ENCODE measurements around the gene ABLIM1. TPM values are rescaled to one million over a fixed set of nuclear protein-coding genes. Genes with fewer than 3 reads are reported as not detected.

ABLIM1 gene
- total RNA-seq, 1 donor from 2014 or later, result 39.8 TPM

DNA sequence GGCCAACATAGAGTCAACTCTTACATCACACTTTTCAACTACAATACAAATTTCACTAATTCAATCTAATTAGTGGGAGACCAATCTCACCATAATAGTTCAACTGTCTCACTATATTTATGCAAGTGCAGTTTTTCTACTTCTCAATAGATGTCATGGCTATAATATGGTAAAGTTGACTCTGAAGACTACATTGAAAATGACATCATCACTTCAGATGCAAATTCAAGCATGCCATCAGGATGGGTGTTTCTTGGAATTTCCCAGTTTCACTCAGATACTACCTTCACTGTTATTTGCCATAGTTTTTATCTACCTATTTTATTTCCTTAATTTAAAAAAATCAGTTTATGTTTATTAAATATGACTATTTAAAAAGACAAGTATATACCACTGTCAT, 67.1 kb downstream of the ABLIM1 start:
- no peaks in the 10 kb centered on the region for H3K27me3 ChIP-seq
- H3K36me3 ChIP-seq, result no peaks in the 10 kb centered on the region
- H3F3A ChIP-seq (ENCODE audit: low read depth), result no peaks in the 10 kb centered on the region
- no peak for DNase-seq (ENCODE audit: low spot score)
- H3K4me2 ChIP-seq, result no peak overlapping the region
- H3K9ac ChIP-seq, result no peak overlapping the region
- Mint-ChIP-seq H3K36me3 (no peaks in the 10 kb centered on the region), H3K27me3 (ENCODE audit: insufficient read depth, low read depth) (no peaks in the 10 kb centered on the region), H3K4me3 (no peak overlapping the region), H3K27ac (no peak overlapping the region), H3K4me1 (no peaks in the 10 kb centered on the region), H3K9me3 (no peaks in the 10 kb centered on the region)
- no peaks in the 10 kb centered on the region for H3K4me1 ChIP-seq
- H4K20me1 ChIP-seq (ENCODE audit: low read depth), result no peaks in the 10 kb centered on the region
- H3K4me3 ChIP-seq, result no peak overlapping the region
- TF ChIP-seq EZH2phosphoT487 (IDR thresholded peaks at IDR 0.05) (no peak), EZH2 (IDR thresholded peaks at IDR 0.05) (no peak)
- TF ChIP-seq, protein P1, sequence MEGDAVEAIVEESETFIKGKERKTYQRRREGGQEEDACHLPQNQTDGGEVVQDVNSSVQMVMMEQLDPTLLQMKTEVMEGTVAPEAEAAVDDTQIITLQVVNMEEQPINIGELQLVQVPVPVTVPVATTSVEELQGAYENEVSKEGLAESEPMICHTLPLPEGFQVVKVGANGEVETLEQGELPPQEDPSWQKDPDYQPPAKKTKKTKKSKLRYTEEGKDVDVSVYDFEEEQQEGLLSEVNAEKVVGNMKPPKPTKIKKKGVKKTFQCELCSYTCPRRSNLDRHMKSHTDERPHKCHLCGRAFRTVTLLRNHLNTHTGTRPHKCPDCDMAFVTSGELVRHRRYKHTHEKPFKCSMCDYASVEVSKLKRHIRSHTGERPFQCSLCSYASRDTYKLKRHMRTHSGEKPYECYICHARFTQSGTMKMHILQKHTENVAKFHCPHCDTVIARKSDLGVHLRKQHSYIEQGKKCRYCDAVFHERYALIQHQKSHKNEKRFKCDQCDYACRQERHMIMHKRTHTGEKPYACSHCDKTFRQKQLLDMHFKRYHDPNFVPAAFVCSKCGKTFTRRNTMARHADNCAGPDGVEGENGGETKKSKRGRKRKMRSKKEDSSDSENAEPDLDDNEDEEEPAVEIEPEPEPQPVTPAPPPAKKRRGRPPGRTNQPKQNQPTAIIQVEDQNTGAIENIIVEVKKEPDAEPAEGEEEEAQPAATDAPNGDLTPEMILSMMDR (IDR thresholded peaks at IDR 0.05), result no peak
- no peak overlapping the region for H3K27ac ChIP-seq
- H3K79me2 ChIP-seq (ENCODE audit: low read depth), result no peaks in the 10 kb centered on the region
- H2AFZ ChIP-seq (replicated peaks), result no peak overlapping the region
- no peaks in the 10 kb centered on the region for H3K9me3 ChIP-seq (ENCODE audit: low read depth)

DNA sequence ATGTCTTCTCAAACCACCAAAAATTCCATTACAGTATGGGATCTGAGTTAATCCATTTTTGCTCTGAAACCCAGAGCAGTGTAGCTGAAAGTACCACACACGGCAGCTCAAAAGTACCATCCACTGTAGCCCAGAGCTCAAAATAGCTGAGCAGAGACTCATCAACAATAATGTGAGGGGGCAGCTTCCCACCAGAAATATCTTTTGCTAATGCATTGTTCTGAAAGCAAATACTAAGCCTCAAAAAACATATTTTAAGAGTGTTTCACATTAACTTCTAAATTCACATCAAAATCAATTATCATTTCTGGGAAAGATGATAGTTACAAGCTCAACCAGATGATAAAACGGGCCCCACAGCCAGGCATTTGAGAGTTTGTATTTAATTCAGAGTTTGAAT, 73.7 kb downstream of the ABLIM1 start:
- Mint-ChIP-seq H3K27me3 (ENCODE audit: insufficient read depth, low read depth) (no peaks in the 10 kb centered on the region), H3K9me3 (no peaks in the 10 kb centered on the region), H3K4me3 (no peak overlapping the region), H3K4me1 (no peaks in the 10 kb centered on the region), H3K27ac (no peak overlapping the region), H3K36me3 (no peaks in the 10 kb centered on the region)
- TF ChIP-seq EZH2 (IDR thresholded peaks at IDR 0.05), result no peak
- no peak for TF ChIP-seq EZH2phosphoT487 (IDR thresholded peaks at IDR 0.05)
- TF ChIP-seq, protein P1 (IDR thresholded peaks at IDR 0.05), result no peak
- no peak overlapping the region for H3K4me2 ChIP-seq
- H3K79me2 ChIP-seq (ENCODE audit: low read depth), result no peaks in the 10 kb centered on the region
- DNase-seq (ENCODE audit: low spot score), result no peak
- no peaks in the 10 kb centered on the region for H3K9me3 ChIP-seq (ENCODE audit: low read depth)
- H3K27me3 ChIP-seq, result no peaks in the 10 kb centered on the region
- H3F3A ChIP-seq (ENCODE audit: low read depth), result no peaks in the 10 kb centered on the region
- H3K9ac ChIP-seq, result no peak overlapping the region
- no peaks in the 10 kb centered on the region for H4K20me1 ChIP-seq (ENCODE audit: low read depth)
- H3K4me1 ChIP-seq, result no peaks in the 10 kb centered on the region
- no peak overlapping the region for H2AFZ ChIP-seq (replicated peaks)
- H3K4me3 ChIP-seq, result no peak overlapping the region
- H3K36me3 ChIP-seq, result no peaks in the 10 kb centered on the region
- H3K27ac ChIP-seq, result no peak overlapping the region

DNA sequence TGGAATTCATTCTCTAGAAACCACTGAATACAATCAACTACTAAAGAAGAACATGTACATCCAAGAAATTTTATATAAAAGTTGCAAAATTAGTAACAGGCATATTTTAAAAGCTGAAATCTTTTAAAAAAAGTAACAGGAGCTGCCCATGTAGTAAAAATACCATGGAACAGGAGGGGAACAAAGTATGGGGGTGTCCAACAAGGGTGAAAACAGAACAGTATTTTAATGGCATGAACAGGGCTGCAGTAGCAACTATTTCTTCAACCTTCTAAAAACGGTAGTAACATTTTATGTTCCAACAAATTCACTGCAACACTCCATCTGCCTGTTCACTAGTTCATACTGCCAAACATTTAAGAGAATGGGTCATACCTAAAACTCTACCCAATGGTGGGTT, 77.0 kb downstream of the ABLIM1 start:
- Histone ChIP-seq H2AFZ (replicated peaks) (no peak overlapping the region), H3K27me3 (no peaks in the 10 kb centered on the region), H4K20me1 (ENCODE audit: low read depth) (no peaks in the 10 kb centered on the region), H3K9me3 (ENCODE audit: low read depth) (no peaks in the 10 kb centered on the region), H3F3A (ENCODE audit: low read depth) (no peaks in the 10 kb centered on the region), H3K4me2 (no peak overlapping the region), H3K79me2 (ENCODE audit: low read depth) (no peaks in the 10 kb centered on the region), H3K27ac (no peak overlapping the region), H3K4me1 (no peaks in the 10 kb centered on the region), H3K36me3 (no peaks in the 10 kb centered on the region), H3K9ac (no peak overlapping the region), H3K4me3 (no peak overlapping the region)
- no peak overlapping the region for H3K27ac Mint-ChIP-seq
- TF ChIP-seq EZH2phosphoT487 (IDR thresholded peaks at IDR 0.05), result no peak
- TF ChIP-seq, protein P1 (IDR thresholded peaks at IDR 0.05), result no peak
- TF ChIP-seq EZH2 (IDR thresholded peaks at IDR 0.05), result no peak
- H3K9me3 Mint-ChIP-seq, result no peaks in the 10 kb centered on the region
- H3K27me3 Mint-ChIP-seq (ENCODE audit: insufficient read depth, low read depth), result no peaks in the 10 kb centered on the region
- H3K4me1 Mint-ChIP-seq, result peaks cover 3% of the 10 kb centered on the region
- no peaks in the 10 kb centered on the region for H3K36me3 Mint-ChIP-seq
- no peak overlapping the region for H3K4me3 Mint-ChIP-seq
- DNase-seq (ENCODE audit: low spot score), result no peak

Measured in neural progenitor cell (in vitro differentiated cells).